ENCODE measurements around the gene RAPGEF4. TPM values are rescaled to one million over a fixed set of nuclear protein-coding genes. Genes with fewer than 3 reads are reported as not detected.

Gene RAPGEF4
- total RNA-seq, 2 experiments from 2014 or later, result 0.85 to 1.3 TPM

GRCh38 chr2:173002751-173003541, 267.3 kb downstream of the RAPGEF4 start:
- Mint-ChIP-seq H3K9me3 (no peaks in the 10 kb centered on the region), H3K36me3 (ENCODE audit: low read depth) (no peaks in the 10 kb centered on the region), H3K27me3 (peaks cover 5% of the 10 kb centered on the region), H3K27ac (no peak overlapping the region), H3K4me3 (no peak overlapping the region), H3K4me1 (ENCODE audit: low read depth) (no peaks in the 10 kb centered on the region)
- DNase-seq (no peak), ATAC-seq (no peak)
- no peak for TF ChIP-seq CTCF (IDR thresholded peaks at IDR 0.05)
- POLR2A ChIA-PET, result no interaction called here
- CTCF ChIA-PET, result interaction anchor here (2.2 kb wide), 1 partner anchor 24 kb away, joined by 7 read pairs; no protein-coding TSS in a partner anchor
- intact Hi-C loops (cut with micrococcal nuclease), result no loop called here

- Mint-ChIP-seq H3K9me3 (no peaks in the 10 kb centered on the region), H3K27me3 (no peaks in the 10 kb centered on the region), H3K36me3 (ENCODE audit: low read depth) (no peaks in the 10 kb centered on the region), H3K27ac (no peak overlapping the region), H3K4me3 (no peak overlapping the region), H3K4me1 (ENCODE audit: low read depth) (no peaks in the 10 kb centered on the region)
- CTCF ChIA-PET, result interaction anchor here (1.6 kb wide), 1 partner anchor 202 kb away, joined by 6 read pairs; no protein-coding TSS in a partner anchor
- no peak for TF ChIP-seq CTCF (IDR thresholded peaks at IDR 0.05)
- intact Hi-C loops (cut with micrococcal nuclease), result no loop called here
- POLR2A ChIA-PET, result no interaction called here
- no peak for DNase-seq
- no peak for ATAC-seq
These were observed 273.1 kb downstream of the RAPGEF4 start for GRCh38 chr2:173008786-173009185.

GRCh38 chr2:173010233-173010632, 274.6 kb downstream of the RAPGEF4 start:
- ATAC-seq, result no peak
- H3K27me3 Mint-ChIP-seq, result no peaks in the 10 kb centered on the region
- no peak for TF ChIP-seq CTCF (IDR thresholded peaks at IDR 0.05)
- DNase-seq, result no peak
- H3K36me3 Mint-ChIP-seq (ENCODE audit: low read depth), result no peaks in the 10 kb centered on the region
- H3K4me3 Mint-ChIP-seq, result no peak overlapping the region
- intact Hi-C loops (cut with micrococcal nuclease), result no loop called here
- no peaks in the 10 kb centered on the region for H3K4me1 Mint-ChIP-seq (ENCODE audit: low read depth)
- POLR2A ChIA-PET, result no interaction called here
- no peaks in the 10 kb centered on the region for H3K9me3 Mint-ChIP-seq
- H3K27ac Mint-ChIP-seq, result no peak overlapping the region
- CTCF ChIA-PET, result interaction anchor here (1.5 to 1.8 kb wide), 2 partner anchors 17 to 18 kb away, joined by 4 to 9 read pairs; no protein-coding TSS in a partner anchor

GRCh38 chr2:173016451-173016850, 280.8 kb downstream of the RAPGEF4 start:
- no peaks in the 10 kb centered on the region for H3K36me3 Mint-ChIP-seq (ENCODE audit: low read depth)
- H3K27me3 Mint-ChIP-seq, result no peaks in the 10 kb centered on the region
- ChIA-PET CTCF (interaction anchor here (2.5 to 3.4 kb wide), 2 partner anchors 11 to 194 kb away, joined by 9 to 22 read pairs; no protein-coding TSS in a partner anchor), POLR2A (no interaction called here)
- H3K4me1 Mint-ChIP-seq (ENCODE audit: low read depth), result no peaks in the 10 kb centered on the region
- ATAC-seq (no peak), DNase-seq (no peak)
- TF ChIP-seq CTCF (IDR thresholded peaks at IDR 0.05), result no peak
- intact Hi-C loops (cut with micrococcal nuclease), result no loop called here
- H3K27ac Mint-ChIP-seq, result no peak overlapping the region
- no peaks in the 10 kb centered on the region for H3K9me3 Mint-ChIP-seq
- no peak overlapping the region for H3K4me3 Mint-ChIP-seq

- no peak for DNase-seq
These were observed 282.2 kb downstream of the RAPGEF4 start for GRCh38 chr2:173017646-173018420.

More at GRCh38 chr2:173017646-173018420, 282.2 kb downstream of the RAPGEF4 start:
- Mint-ChIP-seq H3K4me1 (ENCODE audit: low read depth) (no peaks in the 10 kb centered on the region), H3K9me3 (no peaks in the 10 kb centered on the region), H3K27ac (no peak overlapping the region), H3K27me3 (no peaks in the 10 kb centered on the region), H3K36me3 (ENCODE audit: low read depth) (no peaks in the 10 kb centered on the region), H3K4me3 (no peak overlapping the region)
- CTCF ChIA-PET, result interaction anchor here (1.1 to 3.4 kb wide), 3 partner anchors 9 to 192 kb away, joined by 4 to 22 read pairs (median 9); no protein-coding TSS in a partner anchor
- POLR2A ChIA-PET, result no interaction called here
- ATAC-seq, result no peak
- intact Hi-C loops (cut with micrococcal nuclease), result no loop called here
- TF ChIP-seq CTCF (IDR thresholded peaks at IDR 0.05), result no peak

Measured in activated CD8-positive, alpha-beta T cell treated with anti-CD3 and anti-CD28 coated beads for 36 hours (primary cell).